IPS DF 6.9 (cell line): ENCODE results near the gene PPIF.

Source experiments
- DNase-seq: peaks from one replicate; pipeline ENCODE4 v3.0.0-alpha.2; 2013; ENCODE audit warnings: low read depth, low spot score
- H3K27ac ChIP-seq: one replicate; pipeline ENCODE4 v1.5.1; 2013; ENCODE audit warnings: low read length, control low read depth
- H3K27me3 ChIP-seq: 2 replicates; pipeline ENCODE4 v1.6.1; 2013; ENCODE audit warnings: mild to moderate bottlenecking, low read length; ENCODE audit not compliant: control insufficient read depth, insufficient read depth
- H3K36me3 ChIP-seq: 2 replicates; pipeline ENCODE4 v1.6.1; 2013; ENCODE audit warnings: low read length; ENCODE audit not compliant: control insufficient read depth, insufficient read depth
- H3K4me1 ChIP-seq: 2 replicates; pipeline ENCODE4 v1.6.1; 2013; ENCODE audit warnings: low read length; ENCODE audit not compliant: control insufficient read depth, insufficient read depth
- H3K4me3 ChIP-seq: 2 replicates; pipeline ENCODE4 v1.5.1; 2013; ENCODE audit warnings: mild to moderate bottlenecking, low read length
- H3K9me3 ChIP-seq: 2 replicates; pipeline ENCODE4 v1.6.1; 2013; ENCODE audit warnings: low read length, inconsistent platforms; ENCODE audit not compliant: control insufficient read depth, insufficient read depth
- WGBS: extraction: QIAGEN DNeasy Blood & Tissue Kit; methylation state at CpG from one replicate; pipeline ENCODE4 v1.1.7; 2013; ENCODE audit warnings: mixed read lengths, missing lambda C conversion rate; ENCODE audit not compliant: insufficient read length, insufficient coverage; 5-methylcytosine and 5-hydroxymethylcytosine counted together

PPIF gene

DNA sequence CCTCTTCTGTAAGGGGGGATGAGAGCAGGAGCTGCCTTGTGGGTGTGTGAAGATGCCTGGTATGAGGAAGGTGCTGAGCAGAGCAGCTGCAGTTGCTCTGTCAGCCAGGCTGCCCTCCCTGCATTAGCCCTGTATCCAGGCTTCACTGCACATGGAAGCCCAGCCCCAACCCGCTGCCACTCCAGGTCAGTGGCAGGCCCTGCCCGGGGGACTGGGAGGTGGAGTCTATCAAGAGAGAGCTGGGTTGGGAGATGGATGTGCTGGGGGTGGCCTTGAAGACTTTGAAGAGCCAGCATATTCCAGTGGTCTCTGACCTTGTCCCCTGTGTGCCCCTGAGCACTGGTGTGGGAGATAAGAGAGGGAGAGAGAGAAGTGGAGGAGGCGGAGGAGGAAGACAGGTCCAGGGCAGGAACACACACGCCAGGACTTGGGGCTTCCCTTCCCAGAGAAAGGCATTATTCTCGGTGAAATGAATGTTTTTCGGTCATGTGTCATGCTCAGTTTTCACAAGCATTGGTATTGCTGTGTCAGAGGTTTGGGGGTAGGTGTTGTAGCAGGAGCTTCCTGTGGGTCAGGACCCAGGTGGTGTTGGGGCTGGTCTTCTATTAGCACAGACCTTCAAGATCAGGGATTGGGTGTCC is 2.6 kb downstream of the PPIF start:
- H3K4me3 ChIP-seq, result no peak overlapping the region
- DNase-seq, result no peak
- WGBS, result no CpG with 5 or more reads among the region's 6 CpGs
- no peak overlapping the region for H3K27ac ChIP-seq
- no peaks in the 10 kb centered on the region for H3K9me3 ChIP-seq
- H3K4me1 ChIP-seq, result no peaks in the 10 kb centered on the region
- H3K36me3 ChIP-seq, result peaks cover 34% of the 10 kb centered on the region
- no peaks in the 10 kb centered on the region for H3K27me3 ChIP-seq

DNA sequence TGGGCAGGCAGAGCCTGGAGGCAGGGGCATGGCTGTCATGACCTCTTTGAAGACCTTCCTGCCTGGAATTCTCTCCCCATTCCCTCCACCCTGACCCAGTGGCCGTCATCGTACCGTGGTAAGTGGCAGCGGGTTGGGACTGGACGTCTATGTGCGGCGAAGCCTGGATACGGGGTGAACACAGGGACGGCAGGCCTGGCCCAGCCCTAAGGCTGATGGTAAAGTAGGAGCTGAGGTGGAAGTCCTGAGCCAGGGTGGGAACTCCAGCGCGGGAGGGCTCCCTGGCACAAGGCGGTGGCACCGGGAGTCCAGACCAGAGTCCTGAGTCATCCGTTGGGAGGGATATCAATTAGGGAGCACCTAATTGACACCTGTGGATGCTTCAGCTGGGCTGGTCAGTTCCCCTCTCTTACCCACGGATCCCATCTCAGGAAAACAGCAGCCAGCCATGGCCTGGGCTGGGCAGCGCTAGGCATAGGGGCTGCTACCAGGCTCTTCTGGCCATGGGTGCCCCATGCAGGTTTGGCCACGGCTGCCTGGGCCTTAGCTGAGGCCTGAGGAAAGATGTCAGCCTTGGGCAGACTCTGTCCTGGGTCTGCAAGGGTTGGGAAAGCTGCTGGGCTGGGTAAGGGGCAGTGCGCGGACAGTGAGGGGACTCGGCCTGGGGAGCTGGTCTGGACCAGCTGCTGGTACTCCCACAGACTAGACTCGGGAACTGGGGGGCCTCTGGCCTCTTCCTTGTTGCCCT is 3.3 kb downstream of the PPIF start:
- Histone ChIP-seq H3K36me3 (peaks cover 34% of the 10 kb centered on the region), H3K9me3 (no peaks in the 10 kb centered on the region), H3K4me1 (no peaks in the 10 kb centered on the region), H3K27ac (no peak overlapping the region), H3K4me3 (no peak overlapping the region), H3K27me3 (no peaks in the 10 kb centered on the region)
- WGBS, result no CpG with 5 or more reads among the region's 21 CpGs
- DNase-seq, result no peak

DNA sequence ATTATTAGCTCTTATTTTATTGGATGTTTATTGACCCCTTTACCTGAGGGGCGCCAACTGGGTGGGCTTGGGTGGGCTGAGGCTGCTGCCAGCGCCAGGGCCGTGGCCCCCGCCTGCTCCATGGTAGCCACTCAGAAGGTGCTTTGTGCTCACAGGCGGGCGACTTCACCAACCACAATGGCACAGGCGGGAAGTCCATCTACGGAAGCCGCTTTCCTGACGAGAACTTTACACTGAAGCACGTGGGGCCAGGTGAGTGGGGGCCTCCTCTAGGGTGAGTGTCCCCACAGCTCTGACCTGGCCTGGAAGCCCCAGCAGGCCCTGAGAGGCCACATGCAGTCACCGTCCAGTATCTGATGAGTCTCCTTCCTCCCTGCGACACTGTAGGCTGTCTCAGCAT is 4.1 kb downstream of the PPIF start:
- H3K4me3 ChIP-seq, result no peak overlapping the region
- no CpG with 5 or more reads among the region's 13 CpGs for WGBS
- no peak for DNase-seq
- H3K27ac ChIP-seq, result no peak overlapping the region
- H3K27me3 ChIP-seq, result no peaks in the 10 kb centered on the region
- H3K9me3 ChIP-seq, result no peaks in the 10 kb centered on the region
- peaks cover 34% of the 10 kb centered on the region for H3K36me3 ChIP-seq
- H3K4me1 ChIP-seq, result no peaks in the 10 kb centered on the region

DNA sequence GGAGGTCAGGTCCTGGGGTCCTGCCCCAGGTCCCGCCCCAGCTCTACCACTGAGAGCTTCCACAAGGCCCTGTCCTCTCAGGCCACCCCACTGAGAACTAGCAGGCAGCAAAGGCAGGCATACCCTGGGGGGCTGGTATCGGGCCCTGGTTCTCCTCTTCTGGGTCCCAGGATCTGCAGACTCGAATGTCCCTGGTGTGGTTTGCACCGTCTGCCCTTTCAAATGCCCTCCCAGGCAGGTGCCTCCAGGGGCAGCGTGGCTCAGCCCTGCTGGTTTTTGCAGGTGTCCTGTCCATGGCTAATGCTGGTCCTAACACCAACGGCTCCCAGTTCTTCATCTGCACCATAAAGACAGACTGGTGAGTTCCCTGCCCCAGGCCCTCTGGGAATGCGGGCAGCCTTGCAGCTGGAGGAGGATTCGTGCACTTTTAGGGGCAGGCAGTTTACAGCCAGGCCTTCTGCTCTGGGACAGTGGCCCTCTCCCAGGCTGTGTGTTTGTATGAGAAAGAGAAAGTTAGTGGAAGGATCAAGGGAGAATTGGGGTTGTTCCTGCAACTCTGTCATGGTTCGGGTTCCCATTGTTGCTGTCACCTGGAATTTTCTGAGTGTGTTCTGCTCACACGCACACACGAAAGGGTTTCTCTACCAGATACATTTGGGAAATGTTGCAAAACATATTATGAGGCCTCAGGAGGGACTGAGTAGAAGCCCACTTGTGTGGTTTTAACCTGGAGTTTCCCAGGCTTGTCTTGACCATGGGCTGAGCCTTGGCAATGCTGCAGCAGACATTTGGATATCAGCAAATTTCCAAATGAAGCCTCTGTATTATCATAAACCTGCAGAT is 5.0 kb downstream of the PPIF start:
- H3K36me3 ChIP-seq, result peaks cover 34% of the 10 kb centered on the region
- no peak overlapping the region for H3K27ac ChIP-seq
- no peaks in the 10 kb centered on the region for H3K9me3 ChIP-seq
- H3K4me1 ChIP-seq, result no peaks in the 10 kb centered on the region
- no CpG with 5 or more reads among the region's 11 CpGs for WGBS
- no peak for DNase-seq
- no peaks in the 10 kb centered on the region for H3K27me3 ChIP-seq
- H3K4me3 ChIP-seq, result no peak overlapping the region

DNA sequence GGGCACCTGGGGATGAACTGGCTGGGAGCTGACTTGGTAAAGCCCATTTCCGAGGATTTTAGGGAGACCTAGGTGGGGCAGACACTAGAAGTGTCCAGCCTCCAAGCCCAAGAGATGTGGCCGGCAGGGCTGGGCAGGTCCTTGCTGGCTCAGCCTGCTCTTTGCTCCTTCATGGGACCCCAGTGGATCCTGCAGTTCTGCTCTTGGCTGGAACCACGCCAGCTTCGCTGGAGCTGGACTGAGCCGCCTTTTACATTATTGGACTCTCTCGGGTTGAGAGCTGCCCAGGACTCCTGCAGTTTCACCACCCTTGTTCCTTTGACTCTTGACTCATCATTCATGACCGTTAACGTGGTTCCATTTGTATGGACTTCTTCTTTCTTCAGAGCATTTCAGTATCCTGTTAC is 5.7 kb downstream of the PPIF start:
- WGBS, result no CpG with 5 or more reads among the region's 8 CpGs
- no peaks in the 10 kb centered on the region for H3K4me1 ChIP-seq
- no peak overlapping the region for H3K4me3 ChIP-seq
- no peak overlapping the region for H3K27ac ChIP-seq
- no peaks in the 10 kb centered on the region for H3K27me3 ChIP-seq
- no peak for DNase-seq
- peaks cover 34% of the 10 kb centered on the region for H3K36me3 ChIP-seq
- H3K9me3 ChIP-seq, result no peaks in the 10 kb centered on the region

DNA sequence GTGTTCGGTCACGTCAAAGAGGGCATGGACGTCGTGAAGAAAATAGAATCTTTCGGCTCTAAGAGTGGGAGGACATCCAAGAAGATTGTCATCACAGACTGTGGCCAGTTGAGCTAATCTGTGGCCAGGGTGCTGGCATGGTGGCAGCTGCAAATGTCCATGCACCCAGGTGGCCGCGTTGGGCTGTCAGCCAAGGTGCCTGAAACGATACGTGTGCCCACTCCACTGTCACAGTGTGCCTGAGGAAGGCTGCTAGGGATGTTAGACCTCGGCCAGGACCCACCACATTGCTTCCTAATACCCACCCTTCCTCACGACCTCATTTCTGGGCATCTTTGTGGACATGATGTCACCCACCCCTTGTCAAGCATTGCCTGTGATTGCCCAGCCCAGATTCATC is 6.5 kb downstream of the PPIF start:
- Histone ChIP-seq H3K27me3 (no peaks in the 10 kb centered on the region), H3K4me3 (no peak overlapping the region), H3K27ac (no peak overlapping the region), H3K36me3 (peaks cover 34% of the 10 kb centered on the region), H3K4me1 (no peaks in the 10 kb centered on the region), H3K9me3 (no peaks in the 10 kb centered on the region)
- no peak for DNase-seq
- WGBS, result no CpG with 5 or more reads among the region's 11 CpGs

DNA sequence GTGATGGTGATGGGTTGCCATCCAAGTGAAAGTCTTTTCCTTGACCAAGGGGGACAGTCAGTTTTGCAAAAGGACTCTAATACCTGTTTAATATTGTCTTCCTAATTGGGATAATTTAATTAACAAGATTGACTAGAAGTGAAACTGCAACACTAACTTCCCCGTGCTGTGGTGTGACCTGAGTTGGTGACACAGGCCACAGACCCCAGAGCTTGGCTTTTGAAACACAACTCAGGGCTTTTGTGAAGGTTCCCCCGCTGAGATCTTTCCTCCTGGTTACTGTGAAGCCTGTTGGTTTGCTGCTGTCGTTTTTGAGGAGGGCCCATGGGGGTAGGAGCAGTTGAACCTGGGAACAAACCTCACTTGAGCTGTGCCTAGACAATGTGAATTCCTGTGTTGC is 6.9 kb downstream of the PPIF start:
- peaks cover 34% of the 10 kb centered on the region for H3K36me3 ChIP-seq
- H3K4me3 ChIP-seq, result no peak overlapping the region
- H3K9me3 ChIP-seq, result no peaks in the 10 kb centered on the region
- no peaks in the 10 kb centered on the region for H3K4me1 ChIP-seq
- WGBS, result no CpG with 5 or more reads among the region's 3 CpGs
- H3K27ac ChIP-seq, result no peak overlapping the region
- DNase-seq, result no peak
- no peaks in the 10 kb centered on the region for H3K27me3 ChIP-seq

DNA sequence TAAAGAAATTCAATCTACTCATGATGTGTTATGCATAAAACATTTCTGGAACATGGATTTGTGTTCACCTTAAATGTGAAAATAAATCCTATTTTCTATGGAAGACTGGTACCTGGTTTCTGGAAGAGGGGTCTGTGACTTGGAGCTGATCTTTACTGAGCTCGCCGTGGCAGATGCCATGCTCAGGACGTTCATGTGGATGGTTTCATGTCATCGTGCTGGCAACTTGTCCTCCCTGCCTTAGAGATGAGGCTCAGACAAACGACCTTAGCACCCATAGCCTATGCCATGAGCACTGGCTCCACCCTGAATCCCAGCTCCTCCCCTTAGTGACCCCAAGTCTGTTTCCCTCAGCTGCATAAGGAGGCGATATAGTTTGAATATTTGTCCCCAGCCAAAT is 7.3 kb downstream of the PPIF start:
- H3K4me3 ChIP-seq, result no peak overlapping the region
- H3K36me3 ChIP-seq, result peaks cover 29% of the 10 kb centered on the region
- no peaks in the 10 kb centered on the region for H3K4me1 ChIP-seq
- H3K27ac ChIP-seq, result no peak overlapping the region
- no CpG with 5 or more reads among the region's 6 CpGs for WGBS
- no peaks in the 10 kb centered on the region for H3K27me3 ChIP-seq
- H3K9me3 ChIP-seq, result no peaks in the 10 kb centered on the region
- no peak for DNase-seq

DNA sequence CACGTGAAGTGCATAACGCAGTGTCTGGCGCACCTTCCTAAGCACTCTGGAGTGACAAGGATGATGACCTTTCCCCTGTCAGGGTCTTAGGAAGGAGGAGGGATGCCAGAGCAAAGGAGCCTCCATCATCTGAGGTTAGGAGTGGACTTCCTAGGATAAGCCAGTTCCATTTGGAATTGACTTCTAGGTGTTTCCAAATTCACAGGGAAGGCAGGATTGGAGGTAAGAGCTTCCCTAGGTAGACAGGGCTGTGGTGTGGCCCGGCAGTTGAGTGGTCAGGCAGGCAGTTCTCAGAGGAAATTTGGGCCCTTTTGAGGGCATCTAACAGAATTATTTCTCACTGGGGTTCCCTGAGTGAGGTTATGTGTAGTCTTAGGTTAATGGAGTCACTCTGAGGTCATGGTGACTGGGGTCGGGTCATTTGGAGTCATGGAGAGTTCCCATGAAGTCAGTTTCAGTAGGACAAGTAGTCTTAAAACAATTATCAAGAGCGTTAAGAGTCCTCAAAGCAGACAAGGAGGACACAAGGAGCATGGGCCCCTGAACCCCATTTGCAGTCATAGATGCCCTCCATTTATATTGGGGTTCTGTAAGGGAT is 8.2 kb downstream of the PPIF start:
- no peak overlapping the region for H3K4me3 ChIP-seq
- no peaks in the 10 kb centered on the region for H3K4me1 ChIP-seq
- DNase-seq, result no peak
- WGBS, result no CpG with 5 or more reads among the region's 6 CpGs
- no peak overlapping the region for H3K27ac ChIP-seq
- H3K9me3 ChIP-seq, result no peaks in the 10 kb centered on the region
- H3K36me3 ChIP-seq, result peaks cover 22% of the 10 kb centered on the region
- no peaks in the 10 kb centered on the region for H3K27me3 ChIP-seq

DNA sequence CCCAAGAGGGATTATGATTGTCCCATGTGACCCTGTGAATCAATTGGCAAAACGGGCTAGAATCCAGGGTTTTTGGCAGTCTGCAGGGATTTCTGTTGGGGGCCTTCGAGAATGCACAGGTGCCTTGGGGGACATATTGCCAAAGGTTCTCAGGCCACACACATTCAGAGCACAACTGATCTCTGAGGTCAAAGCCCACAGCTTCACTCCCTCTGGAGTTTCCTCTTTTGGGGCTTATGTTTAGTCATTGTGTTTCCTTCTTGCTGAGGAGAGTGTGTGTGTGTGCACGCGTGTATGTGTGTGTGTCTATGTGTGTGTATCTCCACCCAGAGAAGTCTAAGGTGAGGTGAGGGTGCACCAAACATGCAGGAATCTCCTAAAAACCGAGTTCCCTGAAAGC is 8.8 kb downstream of the PPIF start:
- WGBS, result no CpG with 5 or more reads among the region's 5 CpGs
- Histone ChIP-seq H3K4me3 (no peak overlapping the region), H3K36me3 (peaks cover 19% of the 10 kb centered on the region), H3K27me3 (no peaks in the 10 kb centered on the region), H3K27ac (no peak overlapping the region), H3K9me3 (no peaks in the 10 kb centered on the region), H3K4me1 (no peaks in the 10 kb centered on the region)
- no peak for DNase-seq
